ENCODE measurements around the gene GLP1R.

GLP1R gene

DNA sequence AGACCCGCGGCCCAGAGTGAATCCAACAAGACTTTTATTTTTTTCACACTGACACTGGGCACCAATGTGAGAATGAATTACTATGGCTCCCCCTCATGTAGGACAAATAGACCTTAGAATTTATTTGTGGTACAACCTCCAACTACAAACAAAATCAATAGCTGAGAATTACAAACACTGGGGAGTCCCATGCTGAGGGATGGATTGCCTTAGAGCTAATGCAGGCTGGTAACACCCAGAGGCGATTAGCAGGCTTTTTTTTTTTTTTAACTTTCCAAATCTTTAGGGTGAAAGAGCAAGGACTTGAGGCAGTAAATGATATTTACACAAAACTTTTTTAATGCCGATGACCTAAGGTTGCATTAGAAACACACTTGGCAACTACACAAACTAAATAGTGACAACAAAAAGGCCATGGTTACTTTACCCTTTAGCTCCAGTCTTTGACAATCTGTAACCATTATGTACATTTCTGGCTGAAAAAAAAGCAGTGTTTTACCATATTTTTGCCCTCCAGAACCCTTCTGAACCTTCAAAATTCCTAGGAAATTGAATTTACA lies 44.6 kb downstream of the GLP1R start:
- DNase-seq (ENCODE audit: extremely low spot score), result no peak
- ChIA-PET CTCF (interaction anchor here (0.6 to 2.5 kb wide), 3 partner anchors 9 to 96 kb away, joined by 3 to 12 read pairs (median 3); no protein-coding TSS in a partner anchor), POLR2A (interaction anchor here (0.9 kb wide), 1 partner anchor 116 kb away, joined by 3 read pairs; no protein-coding TSS in a partner anchor)
- no peak for TF ChIP-seq PKNOX1 (IDR thresholded peaks at IDR 0.05)
- TF ChIP-seq NFRKB (IDR thresholded peaks at IDR 0.05), result no peak
- no peak for TF ChIP-seq SUZ12 (IDR thresholded peaks at IDR 0.05)
- no peak for TF ChIP-seq L3MBTL2 (conservative IDR thresholded peaks at IDR 0.05)
- TF ChIP-seq FOXM1 (IDR thresholded peaks at IDR 0.05; ENCODE audit: borderline replicate concordance), result no peak
- TF ChIP-seq ELF4 (IDR thresholded peaks at IDR 0.05), result no peak
- TF ChIP-seq ZNF384 (IDR thresholded peaks at IDR 0.05), result no peak
- no peak for TF ChIP-seq ARNT (IDR thresholded peaks at IDR 0.05)

DNA sequence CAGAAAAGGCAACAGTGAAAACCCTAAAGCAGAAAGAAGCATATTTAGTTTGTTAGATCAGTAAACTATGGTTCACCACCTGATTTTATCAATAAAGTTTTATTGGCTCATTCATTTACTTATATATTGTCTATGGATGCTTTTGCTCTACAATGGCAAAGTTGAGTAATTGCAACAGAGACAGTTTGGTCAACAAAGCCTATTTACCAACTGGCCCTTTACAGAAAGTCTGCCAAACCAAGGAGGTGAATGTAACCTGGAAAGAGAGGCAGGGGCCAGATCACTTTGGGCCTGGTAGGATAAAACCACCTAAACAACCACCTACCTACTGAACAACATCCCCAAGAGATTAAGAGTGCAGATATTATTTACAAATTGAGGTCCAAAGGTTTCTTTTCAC lies 47.0 kb downstream of the GLP1R start:
- TF ChIP-seq ARNT (IDR thresholded peaks at IDR 0.05), result no peak
- TF ChIP-seq BHLHE40 (IDR thresholded peaks at IDR 0.05; ENCODE audit: borderline replicate concordance), result no peak
- TF ChIP-seq ELF4 (IDR thresholded peaks at IDR 0.05), result no peak
- no peak for TF ChIP-seq FOXA1 (IDR thresholded peaks at IDR 0.05)
- no peak for TF ChIP-seq NFRKB (IDR thresholded peaks at IDR 0.05)
- no peak for TF ChIP-seq FOXK2 (IDR thresholded peaks at IDR 0.05)
- no peak for TF ChIP-seq PKNOX1 (IDR thresholded peaks at IDR 0.05)
- no peak for TF ChIP-seq L3MBTL2 (conservative IDR thresholded peaks at IDR 0.05)
- TF ChIP-seq FOXM1 (IDR thresholded peaks at IDR 0.05; ENCODE audit: borderline replicate concordance), result no peak
- TF ChIP-seq ZNF384 (IDR thresholded peaks at IDR 0.05), result no peak
- no peak for TF ChIP-seq SP1 (IDR thresholded peaks at IDR 0.05)
- TF ChIP-seq LEF1 (IDR thresholded peaks at IDR 0.05; ENCODE audit: borderline replicate concordance), result no peak
- TF ChIP-seq CTBP1 (IDR thresholded peaks at IDR 0.05; ENCODE audit: borderline replicate concordance), result no peak
- no peak for TF ChIP-seq HDGF (IDR thresholded peaks at IDR 0.05; ENCODE audit: borderline replicate concordance)
- TF ChIP-seq SUZ12 (IDR thresholded peaks at IDR 0.05), result no peak
- CTCF ChIA-PET, result no interaction called here
- POLR2A ChIA-PET, result no interaction called here
- DNase-seq (ENCODE audit: extremely low spot score), result no peak

DNA sequence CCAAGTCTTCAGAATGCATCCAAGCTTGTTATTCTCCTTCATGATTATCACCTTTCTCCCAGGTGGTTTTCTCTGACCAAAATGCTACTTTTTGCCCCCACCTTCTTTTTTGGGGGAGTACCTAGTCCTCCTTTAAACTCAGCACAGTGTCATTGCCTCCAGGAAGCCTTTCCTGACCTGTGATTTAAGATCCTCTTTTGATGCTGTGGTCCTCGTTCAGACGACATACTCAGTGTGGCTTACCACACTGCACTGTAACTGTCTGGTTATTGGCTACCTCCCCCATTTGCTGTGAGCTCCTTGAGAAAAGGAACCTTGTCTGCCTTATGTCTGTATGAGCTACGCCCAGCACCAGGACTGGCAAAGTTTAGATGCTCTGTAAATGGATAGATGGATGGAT lies 51.8 kb downstream of the GLP1R start:
- no peak for DNase-seq (ENCODE audit: extremely low spot score)
- POLR2A ChIA-PET, result interaction anchor here (1.5 kb wide), 1 partner anchor 14 kb away, joined by 7 read pairs; the partner anchor contains the start of gene SAYSD1
- TF ChIP-seq PKNOX1 (IDR thresholded peaks at IDR 0.05), result no peak
- no peak for TF ChIP-seq BHLHE40 (IDR thresholded peaks at IDR 0.05; ENCODE audit: borderline replicate concordance)
- CTCF ChIA-PET, result interaction anchor here (0.6 to 3.9 kb wide), 4 partner anchors 12 to 210 kb away, joined by 3 to 28 read pairs (median 6); no protein-coding TSS in a partner anchor

DNA sequence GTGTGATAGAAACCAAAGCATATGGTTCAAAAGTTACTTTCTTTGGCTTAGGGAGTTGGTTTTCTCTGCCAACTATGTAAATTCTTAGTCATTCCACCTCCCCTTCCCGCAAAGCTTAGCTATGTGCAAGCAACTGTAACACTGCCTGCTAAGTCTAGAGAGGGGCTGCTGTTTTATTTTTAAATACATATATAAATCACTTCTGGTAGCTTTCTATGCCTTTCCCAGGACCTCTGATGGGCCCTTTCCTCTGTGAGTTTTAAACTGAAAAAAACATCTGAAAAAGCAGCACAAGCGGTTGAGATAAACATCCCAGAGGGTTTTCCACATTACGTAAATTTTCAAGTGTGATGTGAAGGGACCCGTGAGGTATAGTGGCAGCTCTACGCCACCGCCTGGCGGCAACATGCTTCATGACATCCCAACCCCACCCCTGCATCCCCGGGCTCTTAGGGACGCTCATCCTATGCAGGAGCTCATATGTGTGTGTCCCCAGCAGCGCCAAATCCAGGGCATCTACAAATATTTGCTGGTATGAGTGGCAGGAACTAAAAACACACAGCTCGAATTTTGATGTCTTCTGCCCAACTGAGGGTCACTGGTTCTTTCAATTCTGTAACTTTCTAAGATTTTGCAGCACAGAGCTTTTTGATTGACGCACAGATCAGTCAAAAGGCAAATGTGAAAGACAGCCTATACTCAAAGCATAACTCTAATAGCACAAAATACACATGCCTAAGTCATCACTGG lies 53.7 kb downstream of the GLP1R start:
- TF ChIP-seq PKNOX1 (IDR thresholded peaks at IDR 0.05), result peak; percentile 51; the same call in 1 of the 2 replicates
- no peak for TF ChIP-seq BHLHE40 (IDR thresholded peaks at IDR 0.05; ENCODE audit: borderline replicate concordance)
- DNase-seq (ENCODE audit: extremely low spot score), result peak; percentile 77
- ChIA-PET POLR2A (interaction anchor here (1.4 to 1.6 kb wide), 2 partner anchors 12 to 100 kb away, joined by 5 to 11 read pairs; partner anchors contain the start of gene SAYSD1), CTCF (interaction anchor here (0.6 to 3.9 kb wide), 20 partner anchors 9 to 236 kb away, joined by 3 to 28 read pairs (median 5); no protein-coding TSS in a partner anchor)

DNA sequence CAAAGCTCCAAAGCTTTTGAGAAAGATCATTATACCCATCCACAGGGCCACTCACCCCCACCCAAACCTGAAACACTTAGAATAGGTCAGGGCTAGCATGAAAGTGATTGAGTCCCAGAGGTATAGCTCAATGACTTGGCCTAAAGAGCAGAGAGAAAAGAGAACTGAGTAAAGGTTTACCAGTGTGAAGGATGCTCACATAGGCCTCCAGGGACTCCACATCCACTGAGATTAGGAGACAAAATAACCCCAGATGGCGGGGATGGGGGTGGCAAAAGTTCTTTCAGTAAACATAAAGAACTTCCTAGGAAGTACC lies 54.2 kb downstream of the GLP1R start:
- POLR2A ChIA-PET, result interaction anchor here (1.4 to 1.6 kb wide), 2 partner anchors 11 to 101 kb away, joined by 5 to 11 read pairs; partner anchors contain the start of gene SAYSD1
- no peak for TF ChIP-seq HDGF (IDR thresholded peaks at IDR 0.05; ENCODE audit: borderline replicate concordance)
- no peak for TF ChIP-seq ARNT (IDR thresholded peaks at IDR 0.05)
- no peak for TF ChIP-seq FOXK2 (IDR thresholded peaks at IDR 0.05)
- TF ChIP-seq SP1 (IDR thresholded peaks at IDR 0.05), result no peak
- no peak for TF ChIP-seq FOXA1 (IDR thresholded peaks at IDR 0.05)
- TF ChIP-seq ELF4 (IDR thresholded peaks at IDR 0.05), result no peak
- TF ChIP-seq NFRKB (IDR thresholded peaks at IDR 0.05), result no peak
- no peak for TF ChIP-seq CTBP1 (IDR thresholded peaks at IDR 0.05; ENCODE audit: borderline replicate concordance)
- no peak for TF ChIP-seq LEF1 (IDR thresholded peaks at IDR 0.05; ENCODE audit: borderline replicate concordance)
- TF ChIP-seq TARDBP (IDR thresholded peaks at IDR 0.05), result no peak
- TF ChIP-seq ZNF384 (IDR thresholded peaks at IDR 0.05), result no peak
- CTCF ChIA-PET, result interaction anchor here (0.8 to 3.9 kb wide), 13 partner anchors 9 to 230 kb away, joined by 3 to 28 read pairs (median 6); no protein-coding TSS in a partner anchor
- DNase-seq (ENCODE audit: extremely low spot score), result no peak

GRCh38 chr6:39104528-39104927 lies 55.9 kb downstream of the GLP1R start:
- DNase-seq (ENCODE audit: extremely low spot score), result no peak
- CTCF ChIA-PET, result no interaction called here
- POLR2A ChIA-PET, result no interaction called here
- TF ChIP-seq ARNT (IDR thresholded peaks at IDR 0.05), result no peak
- TF ChIP-seq L3MBTL2 (conservative IDR thresholded peaks at IDR 0.05), result no peak
- no peak for TF ChIP-seq ELF4 (IDR thresholded peaks at IDR 0.05)
- no peak for TF ChIP-seq FOXM1 (IDR thresholded peaks at IDR 0.05; ENCODE audit: borderline replicate concordance)
- TF ChIP-seq NFRKB (IDR thresholded peaks at IDR 0.05), result no peak
- no peak for TF ChIP-seq LEF1 (IDR thresholded peaks at IDR 0.05; ENCODE audit: borderline replicate concordance)
- TF ChIP-seq PKNOX1 (IDR thresholded peaks at IDR 0.05), result no peak
